C1 segment of cervical spinal cord (tissue), 14 donors: ENCODE data around the gene CYTH3.

Experiments
- DNase-seq, 14 donors: peaks; one replicate each; lab custom pipeline; 2025; lab: John Stamatoyannopoulos, UW

The CYTH3 gene

GRCh38 chr7:6258440-6259182, 13.8 kb downstream of the CYTH3 start:
- DNase-seq = no peak

DNA sequence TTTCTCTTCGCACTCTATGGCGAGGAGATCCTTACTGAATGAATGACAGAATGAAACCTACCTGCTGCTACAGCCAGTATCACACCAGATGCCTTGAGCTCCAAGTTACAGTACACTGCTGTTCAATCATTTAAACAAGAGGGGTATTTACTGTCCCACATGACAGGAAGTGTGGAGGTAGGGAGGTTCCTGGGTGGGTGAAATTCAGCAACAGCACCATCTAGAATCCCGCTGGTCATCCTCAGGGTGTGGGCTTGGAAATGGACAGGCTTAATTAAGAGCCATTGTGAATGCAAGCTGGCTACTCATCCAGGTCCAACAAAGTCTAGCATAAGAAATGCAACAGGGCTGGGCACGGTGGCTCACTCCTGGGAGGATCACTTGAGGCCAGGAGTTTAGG, 14.7 kb downstream of the CYTH3 start:
- no peak for DNase-seq

GRCh38 chr7:6256677-6257535, 15.5 kb downstream of the CYTH3 start:
- peak in 1 of 14 donors; percentile 4 for DNase-seq

GRCh38 chr7:6256109-6256483, 16.3 kb downstream of the CYTH3 start:
- no peak for DNase-seq

DNA sequence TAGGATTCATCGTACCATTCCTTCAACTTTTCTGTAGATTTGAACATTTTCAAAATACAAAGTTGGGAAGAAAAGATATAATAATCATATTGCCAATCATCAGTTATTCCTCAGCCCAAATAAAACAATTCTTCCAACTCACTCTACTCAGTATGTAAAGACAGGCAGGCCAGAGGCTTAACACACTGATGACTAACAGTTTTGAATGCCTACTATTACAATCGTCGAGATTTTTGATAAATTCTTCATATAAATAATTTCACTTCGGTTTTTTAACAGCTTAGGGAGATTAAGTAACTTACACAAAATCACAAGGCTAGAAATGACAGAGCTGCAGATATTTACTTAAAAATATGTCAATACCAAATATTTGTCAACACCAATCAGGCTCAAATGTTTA, 17.6 kb downstream of the CYTH3 start:
- DNase-seq = no peak

- DNase-seq = no peak
These were observed 19.7 kb downstream of the CYTH3 start for GRCh38 chr7:6252748-6253147.

DNA sequence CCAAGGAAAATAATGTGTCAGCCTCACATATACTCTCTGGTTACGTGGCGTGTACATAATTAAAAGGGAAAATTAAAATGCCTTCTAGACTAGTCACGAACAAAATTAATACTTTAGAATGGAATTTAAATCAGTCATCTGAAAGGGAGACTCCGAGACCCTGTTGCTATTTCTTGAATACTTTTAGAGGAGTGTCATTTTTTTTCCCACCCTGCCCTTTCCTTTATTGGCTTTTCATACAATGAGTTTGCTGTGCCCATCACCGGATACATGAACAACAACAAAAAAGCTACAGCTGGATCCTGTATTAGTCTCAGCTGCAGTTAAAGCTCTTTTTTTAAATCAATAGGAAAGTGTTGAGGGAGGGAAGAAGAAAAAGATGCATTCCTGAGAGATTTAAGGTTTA, 20.1 kb downstream of the CYTH3 start:
- DNase-seq = no peak

- no peak for DNase-seq
These were observed 20.8 kb downstream of the CYTH3 start for GRCh38 chr7:6251653-6252052.

DNA sequence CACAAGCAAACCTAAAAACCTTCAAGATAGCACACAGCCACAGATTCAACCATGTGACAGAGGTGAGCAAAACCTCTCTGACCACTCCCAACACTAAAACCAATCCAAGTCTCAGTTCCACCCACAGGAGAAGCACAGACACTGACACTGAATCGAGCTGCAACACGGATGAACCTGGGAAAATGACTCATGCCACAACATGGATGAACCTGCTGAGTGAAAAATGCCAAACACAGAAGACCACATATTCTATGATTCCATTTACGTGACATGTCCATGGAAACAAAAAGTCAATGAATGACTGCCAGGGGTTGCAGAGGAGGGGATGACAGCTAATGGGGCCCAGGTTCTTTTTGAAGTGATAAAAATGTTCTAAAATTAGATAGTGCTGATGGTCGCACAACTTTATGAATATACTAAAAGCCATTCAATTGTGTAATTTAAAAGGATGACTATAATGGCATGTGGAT, 22.0 kb downstream of the CYTH3 start:
- no peak for DNase-seq

DNA sequence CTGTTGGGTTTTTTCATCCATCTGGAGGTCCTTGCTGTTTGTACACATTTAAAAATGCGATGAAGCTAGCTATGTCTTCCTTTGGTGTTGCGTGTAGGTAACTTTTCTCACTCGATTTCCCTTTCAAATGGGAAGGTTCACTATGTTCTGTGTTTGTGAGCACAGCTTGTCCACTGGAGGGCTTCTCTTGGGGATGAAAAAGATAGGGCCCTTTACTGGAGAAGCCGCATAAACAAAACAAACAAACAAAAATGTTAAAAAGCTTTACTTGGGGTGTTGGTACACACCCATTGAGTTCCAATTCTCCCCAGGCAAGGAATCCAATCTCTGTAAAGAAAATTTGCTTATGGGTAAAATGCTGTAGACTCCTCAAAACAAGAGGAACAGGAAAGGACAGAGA, 23.4 kb downstream of the CYTH3 start:
- DNase-seq = no peak

- no peak for DNase-seq
These were observed 23.8 kb downstream of the CYTH3 start for GRCh38 chr7:6248581-6248980.

- DNase-seq = no peak
These were observed 26.0 kb downstream of the CYTH3 start for GRCh38 chr7:6246251-6246917.

- no peak for DNase-seq
These were observed 28.4 kb downstream of the CYTH3 start for GRCh38 chr7:6244021-6244420.

DNA sequence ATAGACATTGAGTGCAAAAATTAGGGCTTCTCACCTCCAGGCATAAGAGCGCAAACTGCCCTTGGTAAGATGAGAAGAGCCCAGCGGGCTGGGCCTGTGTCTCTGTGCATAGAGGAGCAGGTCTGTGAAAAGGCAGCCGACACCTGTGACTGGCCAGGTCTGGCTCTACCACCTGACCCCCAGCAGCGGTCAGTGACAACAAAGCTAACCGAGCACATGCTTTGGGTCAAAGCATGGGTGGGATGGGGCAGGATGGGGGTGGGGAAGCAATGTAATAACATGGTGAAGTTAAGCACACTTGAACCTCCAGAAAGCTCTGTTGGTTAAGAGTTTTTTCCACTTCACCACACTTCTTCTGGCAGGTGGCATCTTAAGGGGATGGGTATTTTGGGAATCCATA, 29.3 kb downstream of the CYTH3 start:
- no peak for DNase-seq

DNA sequence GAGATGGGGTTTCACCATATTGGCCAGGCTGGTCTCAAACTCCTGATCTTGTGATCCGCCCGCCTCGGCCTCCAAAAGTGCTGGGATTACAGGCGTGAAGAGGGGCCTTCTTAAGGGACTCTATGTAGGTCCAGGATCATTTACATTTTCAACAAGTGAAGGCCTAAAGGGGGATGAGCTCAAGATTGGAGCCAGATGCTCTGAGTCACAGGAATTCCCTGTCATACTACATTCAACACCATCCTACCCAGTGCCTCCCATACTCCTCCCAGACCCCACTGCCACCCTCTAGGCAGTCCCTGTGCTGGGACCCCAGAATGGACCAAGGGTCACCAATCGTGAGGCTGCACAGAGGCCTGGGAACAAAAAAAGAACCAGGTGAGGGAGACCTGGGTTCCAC, 29.9 kb downstream of the CYTH3 start:
- DNase-seq = no peak

DNA sequence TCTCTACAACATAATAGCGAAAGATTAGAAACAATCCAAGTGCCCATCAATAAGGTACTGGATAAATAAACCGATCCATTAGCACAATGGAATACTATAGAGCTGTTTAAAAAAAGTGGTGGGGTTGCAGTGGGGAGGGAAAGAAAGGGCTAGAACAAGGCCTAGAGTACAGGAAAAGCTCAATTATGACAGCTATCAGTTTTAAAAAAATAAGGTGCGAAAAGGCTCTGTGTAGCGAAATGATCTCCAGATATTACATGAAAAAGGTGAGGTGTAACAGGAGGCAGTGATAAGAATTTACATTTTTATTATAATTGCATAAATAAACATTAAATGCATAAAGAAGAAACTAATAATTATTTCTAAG, 30.8 kb downstream of the CYTH3 start:
- no peak for DNase-seq

DNA sequence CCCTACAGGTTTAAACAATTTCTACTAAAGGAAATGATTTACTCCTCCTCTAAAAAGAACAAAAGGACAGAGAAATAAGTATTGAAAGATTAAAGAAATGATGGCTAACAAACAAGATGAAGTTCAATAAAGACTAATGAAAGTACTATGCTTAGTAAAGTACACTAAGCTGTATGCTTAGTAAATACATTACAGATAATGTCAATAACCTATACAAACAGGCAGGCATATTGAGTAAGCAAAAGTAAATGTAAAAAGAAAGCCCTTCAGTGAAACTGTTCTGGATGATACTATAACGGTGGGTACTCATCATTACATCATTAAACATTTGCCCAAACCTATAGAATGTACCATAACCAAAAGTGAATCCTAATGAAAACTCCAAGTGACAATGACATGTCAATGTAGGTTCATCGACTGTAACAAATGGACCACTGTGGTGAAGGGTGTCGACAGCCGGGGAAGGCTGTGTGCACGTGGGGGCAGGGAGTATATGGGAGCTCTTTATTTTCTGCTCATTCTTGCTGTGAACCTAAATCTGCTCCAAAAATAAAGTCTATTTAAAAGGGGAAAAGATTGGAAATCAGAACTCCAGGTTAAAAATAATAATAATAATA, 34.0 kb downstream of the CYTH3 start:
- no peak for DNase-seq

GRCh38 chr7:6237730-6238129, 34.7 kb downstream of the CYTH3 start:
- DNase-seq = no peak

DNA sequence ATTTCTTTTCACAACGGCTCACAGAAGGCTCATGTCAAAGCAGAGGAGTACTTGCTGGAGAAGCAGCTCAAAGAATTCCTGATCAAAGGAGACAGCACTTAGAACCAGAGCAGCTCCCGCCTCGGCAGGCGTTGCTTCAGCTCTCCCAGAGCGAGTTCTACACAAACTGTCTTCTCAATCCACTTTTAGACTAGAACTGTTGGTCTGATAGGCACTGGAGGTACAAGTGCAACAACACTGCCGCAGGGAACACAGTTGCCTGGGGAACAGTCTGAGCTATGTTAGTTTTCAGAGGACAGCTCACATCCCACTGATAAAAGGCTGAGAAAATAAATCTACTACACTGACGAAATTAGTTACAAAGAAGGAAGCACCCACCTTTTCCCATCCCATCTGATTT, 35.4 kb downstream of the CYTH3 start:
- no peak for DNase-seq

DNA sequence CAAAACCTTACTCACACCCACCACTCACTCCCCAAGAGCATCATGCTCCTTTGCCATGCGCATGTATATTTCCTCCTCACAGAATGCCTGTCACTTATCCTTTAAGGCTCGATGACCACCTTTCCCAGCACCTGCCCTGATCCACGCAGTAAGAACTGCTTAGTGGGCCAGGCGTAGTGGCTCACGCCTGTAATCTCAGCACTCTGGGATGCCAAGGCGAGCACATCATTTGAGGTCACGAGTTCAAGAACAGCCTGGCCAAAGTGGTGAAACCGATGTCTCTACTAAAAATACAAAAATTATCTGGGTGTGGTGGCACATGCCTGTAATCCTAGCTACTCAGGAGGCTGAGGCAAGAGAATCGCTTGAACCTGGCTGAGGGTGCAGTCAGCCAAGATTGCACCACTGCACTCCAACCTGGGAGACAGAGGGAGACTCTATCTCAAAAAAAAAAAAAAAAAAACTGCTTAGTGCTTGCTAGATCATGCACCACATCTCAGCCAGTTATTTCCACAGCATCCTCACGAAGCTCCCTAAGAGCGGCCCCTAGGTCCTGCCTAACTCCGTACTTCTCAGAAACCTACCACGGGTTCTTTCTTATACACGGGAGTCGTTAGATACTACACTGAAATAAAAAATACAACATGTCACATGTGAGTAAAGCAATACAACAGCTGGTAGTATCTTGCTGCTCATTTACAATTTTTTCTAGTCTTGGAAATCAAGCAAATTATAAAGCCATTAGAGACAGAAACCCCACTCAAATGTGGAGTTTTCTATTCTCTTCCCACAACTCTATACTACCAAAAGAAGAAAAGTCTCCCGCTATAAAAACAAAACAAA, 37.2 kb downstream of the CYTH3 start:
- DNase-seq = no peak

DNA sequence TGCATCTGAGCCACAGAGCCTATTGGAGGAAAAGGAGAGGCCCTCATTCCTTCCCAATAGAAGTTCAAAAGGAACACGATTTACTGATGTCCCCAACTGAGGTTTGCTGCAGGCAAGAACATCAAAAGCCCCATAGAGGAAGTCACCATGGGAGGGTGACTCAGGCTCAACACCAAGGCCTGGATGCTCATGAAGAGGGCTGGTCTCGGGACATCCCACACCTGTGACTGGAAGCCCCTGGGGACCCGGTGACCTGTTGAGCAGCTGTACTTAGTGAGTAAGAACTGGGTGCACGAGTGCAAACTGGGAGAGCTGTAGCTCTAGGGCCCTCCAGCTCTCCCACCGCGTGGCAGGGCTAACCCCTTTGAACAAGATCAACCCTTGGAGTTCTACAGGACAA, 38.0 kb downstream of the CYTH3 start:
- DNase-seq = no peak
